ENCODE results near the gene UBE2A.

The UBE2A gene

DNA sequence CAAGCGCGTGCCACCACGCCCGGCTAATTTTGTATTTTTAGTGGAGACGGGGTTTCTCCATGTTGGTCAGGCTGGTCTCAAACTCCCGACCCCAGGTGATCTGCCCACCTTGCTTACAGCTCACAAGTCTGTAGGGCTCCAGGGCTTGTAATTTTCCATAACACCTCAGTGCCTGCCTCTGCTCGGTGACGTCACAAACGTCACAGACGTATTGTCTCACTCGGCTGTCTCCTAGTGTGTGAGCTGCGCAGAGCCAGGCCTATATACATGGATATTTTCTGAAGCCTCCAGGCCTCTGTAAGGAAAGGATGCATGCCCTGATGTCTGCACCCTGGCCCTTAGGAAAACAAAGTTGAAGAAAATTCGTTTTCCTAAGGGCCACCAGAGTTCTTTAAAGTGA is 40.4 kb downstream of the UBE2A start:
- DNase-seq = no peak

DNA sequence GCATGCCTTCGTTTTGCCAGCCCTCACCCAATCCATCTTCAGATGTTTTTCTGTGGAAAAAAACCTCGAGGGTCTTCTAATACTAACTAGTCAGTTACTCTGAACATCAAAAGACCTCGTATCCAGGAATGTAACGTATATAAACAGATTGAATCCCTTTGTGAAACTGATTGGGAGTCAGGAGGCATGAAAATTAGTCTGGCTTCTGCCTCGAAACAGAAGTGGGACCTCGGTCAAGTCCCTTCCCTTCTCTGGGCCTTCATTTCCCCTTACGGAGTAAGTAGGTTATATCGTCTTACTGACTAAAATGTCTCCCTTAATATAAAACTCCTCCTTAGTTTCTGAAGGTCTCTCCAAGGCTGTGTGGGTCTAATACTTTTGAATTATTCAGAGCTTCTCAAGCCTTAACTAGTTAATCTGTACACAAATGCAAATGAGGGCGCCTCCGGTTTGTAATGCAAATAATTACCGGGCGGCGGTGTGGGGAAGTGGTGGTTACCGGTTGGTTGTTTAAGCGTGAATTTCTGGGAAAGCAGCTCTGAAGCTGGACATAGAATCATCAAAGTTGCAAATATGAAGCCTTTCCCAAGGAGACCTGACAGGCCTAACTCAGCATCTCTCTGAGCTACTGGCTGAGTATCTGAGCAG is 43.3 kb downstream of the UBE2A start:
- no peak for DNase-seq

DNA sequence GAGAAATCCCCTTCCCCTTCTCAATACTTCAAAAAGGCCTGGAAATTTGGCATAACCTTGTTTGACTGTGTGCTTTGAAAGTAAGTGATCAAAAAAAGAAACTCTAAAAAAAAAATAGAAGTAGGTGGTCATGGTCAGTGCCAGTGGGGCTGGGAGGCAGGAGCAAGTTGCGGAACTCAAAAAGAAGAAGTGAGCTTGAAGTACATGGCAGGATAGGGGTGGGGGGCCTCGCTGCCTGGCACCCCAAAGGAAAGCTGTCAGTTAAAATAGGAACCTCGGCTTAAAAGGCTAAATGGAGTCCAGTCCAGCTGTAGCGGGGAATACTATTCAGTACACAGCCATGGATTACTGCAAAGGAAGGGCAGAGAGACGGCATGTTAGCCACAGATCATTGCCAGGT is 44.1 kb downstream of the UBE2A start:
- no peak for DNase-seq

DNA sequence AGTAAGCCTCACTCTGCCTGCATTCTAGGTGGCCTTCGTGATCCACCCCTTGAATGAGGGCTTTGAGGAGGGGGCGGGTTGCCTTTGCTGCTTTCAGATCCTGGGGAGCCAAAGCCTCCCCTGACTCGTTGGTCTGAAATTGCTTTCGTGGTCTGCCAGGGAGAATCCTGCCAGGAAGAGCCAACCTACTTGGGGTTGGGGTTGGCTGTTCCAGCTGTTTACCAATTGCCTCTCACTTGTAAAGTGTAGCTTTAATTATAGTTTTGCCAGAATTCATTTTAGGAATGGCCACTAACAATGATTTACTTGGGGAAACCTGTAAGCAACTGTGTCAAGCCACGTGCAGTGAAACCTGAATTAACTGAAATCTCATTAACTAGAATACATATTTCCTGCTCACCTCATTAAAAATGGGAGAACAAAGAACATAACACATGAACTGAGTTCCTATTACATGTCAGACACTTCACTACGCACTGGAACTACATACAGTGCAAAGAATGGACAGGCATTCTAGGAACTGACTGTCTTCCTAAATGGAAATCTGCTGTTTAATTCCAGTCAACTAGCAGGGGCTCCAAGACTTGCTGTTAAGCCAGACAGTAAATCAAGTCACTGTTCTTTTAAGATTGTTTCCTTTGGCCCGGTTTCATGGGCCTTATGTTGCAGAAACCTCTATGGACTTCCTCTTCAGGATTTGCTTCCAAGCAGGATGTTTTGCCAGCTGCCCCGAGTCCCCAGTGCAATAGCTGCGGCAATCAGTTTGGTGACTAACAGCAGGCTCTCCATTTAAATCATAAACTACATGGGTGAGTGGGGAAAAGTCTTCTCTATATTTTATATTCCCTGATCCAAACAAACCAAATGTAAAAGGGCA is 48.2 kb downstream of the UBE2A start:
- DNase-seq = no peak

DNA sequence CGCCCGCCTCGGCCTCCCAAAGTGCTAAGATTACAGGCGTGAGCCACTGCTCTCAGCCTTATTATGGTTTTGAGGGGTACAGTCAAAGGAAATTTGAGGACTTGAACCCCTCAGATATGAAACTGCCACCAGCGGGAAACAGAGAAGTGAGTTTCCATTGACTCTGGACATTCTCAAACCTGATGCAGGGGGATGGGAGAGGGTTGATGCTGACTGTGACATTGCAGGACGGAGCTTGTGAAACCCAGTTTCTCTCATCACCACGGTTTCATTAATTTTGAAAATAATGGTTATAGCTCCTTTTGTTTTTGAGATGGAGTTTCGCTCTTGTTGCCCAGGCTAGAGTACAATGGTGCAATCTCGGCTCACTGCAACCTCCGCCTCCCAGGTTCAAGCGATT is 50.1 kb downstream of the UBE2A start:
- no peak for DNase-seq

DNA sequence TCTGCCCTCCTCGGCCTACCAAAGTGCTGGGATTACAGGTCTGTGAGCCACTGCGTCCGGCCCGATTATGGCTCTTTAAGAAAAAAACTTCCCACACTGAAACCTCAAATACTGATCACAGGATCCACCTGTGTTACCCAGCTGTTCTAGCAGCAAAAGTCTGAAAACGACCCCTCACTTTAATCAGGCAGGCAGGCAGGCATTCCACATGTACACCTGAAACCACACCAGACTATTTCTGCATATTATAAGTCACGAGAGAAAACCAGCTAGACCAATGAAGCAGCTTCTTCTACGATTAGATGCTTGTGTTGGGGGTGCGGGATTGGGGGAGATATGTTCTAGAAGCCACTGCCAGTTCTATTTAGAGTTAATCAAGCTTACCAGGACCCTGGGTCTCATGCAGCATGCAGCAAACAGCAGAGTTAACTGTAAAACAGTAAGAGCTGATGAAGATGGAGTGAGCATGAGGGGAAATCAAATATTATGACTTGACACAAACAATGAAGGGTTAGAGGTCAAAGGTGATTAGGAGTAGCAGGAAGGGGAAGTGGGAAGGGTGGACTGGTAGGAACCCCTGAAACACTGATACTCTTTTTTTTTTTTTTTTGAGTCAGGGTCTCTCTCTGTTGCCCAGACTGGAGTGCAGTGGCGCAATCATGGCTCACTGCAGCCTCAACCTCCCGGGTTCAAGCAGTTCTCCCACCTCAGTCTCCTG is 50.7 kb downstream of the UBE2A start:
- DNase-seq = no peak

DNA sequence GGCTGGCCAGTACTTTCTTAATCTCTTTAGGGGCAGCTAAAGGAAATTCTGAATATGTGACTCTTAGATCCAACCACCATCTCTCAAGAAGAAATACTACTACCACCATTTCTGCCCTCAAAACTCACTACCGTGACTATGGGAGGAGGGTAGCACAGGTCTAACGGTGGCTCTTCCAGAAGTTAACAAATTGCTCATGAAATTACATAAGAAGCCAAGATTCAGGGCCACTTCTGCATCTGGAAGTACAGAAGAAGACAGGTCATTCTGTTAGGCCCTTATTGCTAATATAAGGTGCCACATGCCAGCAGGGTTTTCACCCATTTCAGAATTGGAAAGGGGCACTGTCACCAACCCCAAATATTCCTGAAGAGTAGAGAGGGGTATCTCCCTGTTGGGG is 51.5 kb downstream of the UBE2A start:
- no peak for DNase-seq

All from SIG-M5 (cell line).